ENCODE measurements around the gene UNCX. TPM values are rescaled to one million over a fixed set of nuclear protein-coding genes. Genes with fewer than 3 reads are reported as not detected.

UNCX gene
- total and polyA plus RNA-seq, 2 experiments from 2014 or later, result not detected

DNA sequence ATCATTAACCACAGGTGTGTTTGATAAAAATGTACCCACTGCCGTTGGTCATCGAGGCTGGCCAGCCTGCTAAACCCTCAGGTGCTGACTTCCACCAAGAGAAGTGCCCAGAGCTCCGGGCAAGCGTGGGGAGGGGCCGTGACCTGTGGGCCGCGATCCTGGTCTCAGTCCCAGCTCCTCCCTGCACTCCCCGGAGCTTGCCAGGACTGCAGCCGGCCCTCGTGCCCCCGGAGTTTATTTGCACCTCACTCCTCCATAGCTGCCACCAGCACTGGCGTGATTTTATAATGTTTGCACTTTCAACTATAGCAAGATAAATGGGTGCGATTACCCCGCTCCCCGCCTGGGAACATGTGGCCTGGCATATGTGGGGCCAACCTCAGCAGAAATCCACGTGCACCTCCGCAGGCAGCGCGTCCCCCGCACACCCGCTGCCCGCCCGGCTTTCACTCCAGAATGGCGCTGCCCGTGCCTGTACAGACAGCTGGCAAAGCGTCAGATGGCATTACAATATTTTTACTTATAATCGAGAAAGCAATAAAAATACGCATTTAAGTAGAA, 30.8 kb downstream of the UNCX start:
- no peaks in the 10 kb centered on the region for H3K9me2 ChIP-seq (replicated peaks; ENCODE audit: insufficient read depth)
- TF ChIP-seq, protein P1, sequence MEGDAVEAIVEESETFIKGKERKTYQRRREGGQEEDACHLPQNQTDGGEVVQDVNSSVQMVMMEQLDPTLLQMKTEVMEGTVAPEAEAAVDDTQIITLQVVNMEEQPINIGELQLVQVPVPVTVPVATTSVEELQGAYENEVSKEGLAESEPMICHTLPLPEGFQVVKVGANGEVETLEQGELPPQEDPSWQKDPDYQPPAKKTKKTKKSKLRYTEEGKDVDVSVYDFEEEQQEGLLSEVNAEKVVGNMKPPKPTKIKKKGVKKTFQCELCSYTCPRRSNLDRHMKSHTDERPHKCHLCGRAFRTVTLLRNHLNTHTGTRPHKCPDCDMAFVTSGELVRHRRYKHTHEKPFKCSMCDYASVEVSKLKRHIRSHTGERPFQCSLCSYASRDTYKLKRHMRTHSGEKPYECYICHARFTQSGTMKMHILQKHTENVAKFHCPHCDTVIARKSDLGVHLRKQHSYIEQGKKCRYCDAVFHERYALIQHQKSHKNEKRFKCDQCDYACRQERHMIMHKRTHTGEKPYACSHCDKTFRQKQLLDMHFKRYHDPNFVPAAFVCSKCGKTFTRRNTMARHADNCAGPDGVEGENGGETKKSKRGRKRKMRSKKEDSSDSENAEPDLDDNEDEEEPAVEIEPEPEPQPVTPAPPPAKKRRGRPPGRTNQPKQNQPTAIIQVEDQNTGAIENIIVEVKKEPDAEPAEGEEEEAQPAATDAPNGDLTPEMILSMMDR (IDR thresholded peaks at IDR 0.05; ENCODE audit: poor library complexity), result no peak
- TF ChIP-seq EZH2phosphoT487 (IDR thresholded peaks at IDR 0.05; ENCODE audit: low read depth, severe bottlenecking, unreplicated experiment) (no peak), EZH2 (IDR thresholded peaks at IDR 0.05; ENCODE audit: borderline replicate concordance) (no peak)

DNA sequence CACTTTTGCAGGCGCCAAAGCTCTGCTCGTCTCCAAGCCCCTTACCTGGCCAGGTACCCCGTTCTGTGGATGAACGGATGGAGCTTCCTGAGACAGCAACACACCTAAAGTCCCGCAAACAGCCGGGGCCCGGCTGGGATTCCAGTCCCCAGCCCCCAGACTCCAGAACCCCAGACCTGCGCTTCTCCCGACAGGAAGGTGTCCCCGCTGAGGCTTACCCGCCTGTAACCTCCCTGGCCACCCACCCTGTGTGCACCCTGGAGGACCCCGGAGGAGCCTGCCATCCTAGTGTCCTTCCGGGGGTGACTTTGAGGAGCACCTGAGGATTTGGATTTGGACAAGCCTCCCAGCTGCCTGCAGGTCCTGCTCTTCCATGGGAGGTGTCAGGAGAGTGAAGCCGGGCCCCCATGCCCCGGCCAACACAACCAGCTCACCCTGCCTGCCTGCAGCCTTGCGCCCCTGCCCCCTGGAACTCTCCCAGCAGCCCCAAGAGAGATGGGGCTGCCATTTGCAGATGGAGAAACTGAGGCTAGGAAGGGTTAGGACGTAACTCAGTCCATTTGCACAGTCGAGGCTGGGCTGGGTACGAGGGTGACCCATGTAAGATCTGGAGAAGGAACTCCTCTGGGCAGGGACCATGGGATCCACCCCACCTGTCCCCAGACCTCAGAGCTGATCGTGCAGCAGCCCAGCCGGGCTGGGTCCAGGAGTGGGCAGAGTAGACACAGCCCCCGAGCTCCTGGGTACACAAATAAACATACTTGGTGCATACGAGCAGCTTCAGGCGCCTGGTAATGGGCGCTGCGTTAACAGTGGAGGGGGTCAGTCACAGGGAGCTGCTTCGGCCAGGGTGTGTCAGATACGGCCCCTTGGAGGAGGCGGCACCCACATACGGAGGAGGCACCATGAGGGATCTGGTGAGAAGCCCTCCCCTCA, 31.9 kb downstream of the UNCX start:
- Histone ChIP-seq H3K4me2 (no peak overlapping the region), H3K79me2 (no peaks in the 10 kb centered on the region), H3K27ac (no peak overlapping the region), H3K4me3 (no peak overlapping the region), H3K4me1 (ENCODE audit: insufficient read depth) (no peaks in the 10 kb centered on the region), H3K9me3 (ENCODE audit: low read depth) (no peaks in the 10 kb centered on the region), H4K20me1 (ENCODE audit: insufficient read depth, poor library complexity, severe bottlenecking) (no peaks in the 10 kb centered on the region), H3K9me2 (replicated peaks; ENCODE audit: insufficient read depth) (no peaks in the 10 kb centered on the region), H2AFZ (no peak overlapping the region), H3K27me3 (peaks cover 34% of the 10 kb centered on the region), H3K36me3 (replicated peaks; ENCODE audit: insufficient read depth, low read depth) (no peaks in the 10 kb centered on the region)
- DNase-seq (ENCODE audit: low spot score), result no peak
- TF ChIP-seq, protein P1 (IDR thresholded peaks at IDR 0.05; ENCODE audit: poor library complexity), result no peak
- WGBS (ENCODE audit: low lambda C conversion rate, missing lambda C conversion rate), result 76% methylated on average over 30 of the region's 30 CpGs

More for the DNA sequence above, 30.8 kb downstream of the UNCX start:
- no peaks in the 10 kb centered on the region for H3K36me3 ChIP-seq (replicated peaks; ENCODE audit: insufficient read depth, low read depth)
- H3K4me2 ChIP-seq, result no peak overlapping the region
- WGBS (ENCODE audit: low lambda C conversion rate, missing lambda C conversion rate), result 84% methylated on average over 28 of the region's 28 CpGs
- no peaks in the 10 kb centered on the region for H3K9me3 ChIP-seq (ENCODE audit: low read depth)
- peaks cover 34% of the 10 kb centered on the region for H3K27me3 ChIP-seq
- no peak overlapping the region for H3K4me3 ChIP-seq
- no peaks in the 10 kb centered on the region for H3K79me2 ChIP-seq
- no peak overlapping the region for H3K27ac ChIP-seq
- H3K4me1 ChIP-seq (ENCODE audit: insufficient read depth), result no peaks in the 10 kb centered on the region
- H4K20me1 ChIP-seq (ENCODE audit: insufficient read depth, poor library complexity, severe bottlenecking), result no peaks in the 10 kb centered on the region
- no peak overlapping the region for H2AFZ ChIP-seq
- no peak for DNase-seq (ENCODE audit: low spot score)

DNA sequence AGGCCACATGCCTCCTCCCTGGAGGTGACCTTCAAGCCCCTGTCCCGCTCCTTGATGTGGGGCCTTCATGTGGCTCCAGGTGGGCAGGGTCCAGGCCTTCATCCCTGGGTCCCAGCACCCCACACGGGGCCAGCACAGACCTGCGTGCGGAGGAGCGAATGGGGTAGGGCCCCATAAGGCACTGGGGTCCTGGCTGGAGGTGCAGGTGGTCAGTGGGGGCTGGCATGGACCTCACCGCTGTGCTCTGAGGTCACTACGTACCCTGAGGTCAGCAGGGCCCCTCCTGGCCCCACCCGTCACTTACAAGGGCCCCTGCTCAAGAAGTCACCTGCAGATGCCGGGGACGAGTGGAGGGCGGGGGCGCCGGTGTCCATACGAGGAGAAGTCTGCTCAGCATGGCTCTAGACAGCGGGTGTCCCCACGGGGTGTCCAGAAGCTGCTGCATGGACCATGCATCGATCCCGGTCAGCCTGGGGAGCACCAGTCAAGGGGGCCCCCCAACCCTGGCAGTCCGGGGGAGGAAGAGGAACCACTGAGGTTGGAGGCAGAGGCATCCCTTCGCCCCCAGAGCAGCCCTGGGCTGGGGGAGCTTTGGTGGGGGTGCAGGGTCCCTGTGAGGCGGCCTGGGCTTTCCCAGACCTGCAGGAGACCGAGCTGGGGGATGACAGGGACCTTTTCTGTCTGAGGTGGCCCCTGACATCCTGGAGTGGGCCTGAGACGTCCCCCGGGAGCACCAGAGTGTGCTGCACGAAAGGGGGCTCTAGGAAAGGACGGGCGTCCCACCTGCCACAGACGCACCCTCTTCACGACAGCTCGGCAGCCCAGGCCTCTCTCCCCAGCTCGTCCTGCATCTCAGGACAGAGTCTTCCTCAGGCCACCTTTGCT, 34.6 kb downstream of the UNCX start:
- WGBS (ENCODE audit: low lambda C conversion rate, missing lambda C conversion rate), result 85% methylated on average over 31 of the region's 31 CpGs
- no peak for DNase-seq (ENCODE audit: low spot score)

More for the DNA sequence above, 34.6 kb downstream of the UNCX start:
- Histone ChIP-seq H3K4me2 (no peak overlapping the region), H3K27me3 (peaks cover 26% of the 10 kb centered on the region), H3K4me3 (no peak overlapping the region), H3K79me2 (no peaks in the 10 kb centered on the region), H3K36me3 (replicated peaks; ENCODE audit: insufficient read depth, low read depth) (no peaks in the 10 kb centered on the region), H3K4me1 (ENCODE audit: insufficient read depth) (no peaks in the 10 kb centered on the region), H3K9me3 (ENCODE audit: low read depth) (no peaks in the 10 kb centered on the region), H4K20me1 (ENCODE audit: insufficient read depth, poor library complexity, severe bottlenecking) (no peaks in the 10 kb centered on the region), H2AFZ (no peak overlapping the region), H3K9me2 (replicated peaks; ENCODE audit: insufficient read depth) (no peaks in the 10 kb centered on the region), H3K27ac (no peak overlapping the region)
- TF ChIP-seq, protein P1 (IDR thresholded peaks at IDR 0.05; ENCODE audit: poor library complexity), result no peak
- TF ChIP-seq EZH2phosphoT487 (IDR thresholded peaks at IDR 0.05; ENCODE audit: low read depth, severe bottlenecking, unreplicated experiment) (no peak), EZH2 (IDR thresholded peaks at IDR 0.05; ENCODE audit: borderline replicate concordance) (no peak)

All from hepatocyte (in vitro differentiated cells).